DMS153 treated with DMSO at 0.1 percent for 48 hours (cell line): ENCODE measurements around the gene APOBEC3G.
"Not testable (repeated sequence)": the region's sequence is repeated elsewhere in the genome, so short reads cannot be mapped to it uniquely, and the experiment has no call there.

Experiments
- DNase-seq: peaks from one replicate; lab custom pipeline; 2025; ENCODE audit not compliant: unreplicated experiment; lab: John Stamatoyannopoulos, UW

Gene APOBEC3G

DNA sequence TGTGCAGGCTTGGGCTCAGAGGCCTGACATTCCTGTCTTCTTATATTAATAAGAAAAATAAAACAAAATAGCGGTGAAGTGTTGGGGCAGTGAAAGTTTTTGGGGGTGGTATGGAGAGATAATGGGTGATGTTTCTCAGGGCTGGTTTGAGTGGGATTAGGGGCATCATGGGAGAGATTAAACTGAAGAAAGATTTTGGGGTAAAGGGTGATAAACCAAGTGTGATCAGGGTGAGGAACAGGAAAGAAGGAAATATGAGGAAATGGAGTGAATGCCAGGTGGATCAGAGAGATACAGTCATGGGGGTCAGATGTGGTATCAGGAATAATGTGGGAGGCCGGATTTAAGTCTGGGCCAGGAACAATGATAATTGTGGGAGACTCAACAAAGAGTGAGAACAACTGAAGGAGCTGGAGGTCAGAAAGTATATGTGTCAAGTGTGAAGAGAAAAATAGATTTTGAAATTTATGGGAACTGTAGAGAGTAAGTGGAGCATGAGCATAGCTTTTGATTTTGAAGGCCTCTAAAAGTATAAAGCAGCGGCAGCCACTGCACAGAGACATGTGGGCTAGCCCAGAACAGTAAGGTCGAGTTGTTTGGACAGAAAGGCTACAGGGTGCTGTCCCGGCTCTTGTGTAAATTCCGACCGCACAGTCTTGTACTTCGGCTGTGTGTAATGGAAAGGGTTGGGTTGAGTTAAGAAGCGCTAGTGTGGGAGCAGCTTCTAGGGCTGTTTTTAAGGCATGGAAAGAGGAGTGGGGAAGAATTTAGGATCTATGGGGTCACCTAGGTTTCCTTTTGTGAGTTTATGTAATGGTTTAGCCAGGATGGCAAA is 10.4 kb upstream of the APOBEC3G start:
- DNase-seq = not testable (repeated sequence)

GRCh38 chr22:39068033-39068785 is 8.9 kb upstream of the APOBEC3G start:
- no peak for DNase-seq

- no peak for DNase-seq
Measured at GRCh38 chr22:39070186-39070585, 6.9 kb upstream of the APOBEC3G start.

- not testable (repeated sequence) for DNase-seq
Measured at GRCh38 chr22:39072581-39072981, 4.5 kb upstream of the APOBEC3G start.

DNA sequence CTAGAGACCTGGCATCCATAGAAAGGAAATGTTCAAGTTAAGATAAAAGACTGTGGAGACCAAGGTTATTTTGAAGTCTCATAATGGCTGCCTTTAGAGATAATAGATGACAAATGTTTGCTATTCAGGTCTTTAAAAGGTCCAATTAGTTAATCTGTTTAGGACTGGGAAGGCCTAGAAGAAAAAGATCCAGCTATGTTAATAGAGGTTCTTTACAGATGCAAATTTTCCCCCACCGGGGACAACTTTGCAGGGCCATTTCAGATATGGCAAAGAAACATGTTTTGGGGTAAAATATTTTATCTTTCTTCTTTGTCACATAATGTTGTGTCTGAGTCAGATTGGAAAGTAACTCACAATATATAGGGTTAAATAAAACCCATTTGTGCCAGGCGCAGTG is 3.1 kb upstream of the APOBEC3G start:
- DNase-seq = no peak

DNA sequence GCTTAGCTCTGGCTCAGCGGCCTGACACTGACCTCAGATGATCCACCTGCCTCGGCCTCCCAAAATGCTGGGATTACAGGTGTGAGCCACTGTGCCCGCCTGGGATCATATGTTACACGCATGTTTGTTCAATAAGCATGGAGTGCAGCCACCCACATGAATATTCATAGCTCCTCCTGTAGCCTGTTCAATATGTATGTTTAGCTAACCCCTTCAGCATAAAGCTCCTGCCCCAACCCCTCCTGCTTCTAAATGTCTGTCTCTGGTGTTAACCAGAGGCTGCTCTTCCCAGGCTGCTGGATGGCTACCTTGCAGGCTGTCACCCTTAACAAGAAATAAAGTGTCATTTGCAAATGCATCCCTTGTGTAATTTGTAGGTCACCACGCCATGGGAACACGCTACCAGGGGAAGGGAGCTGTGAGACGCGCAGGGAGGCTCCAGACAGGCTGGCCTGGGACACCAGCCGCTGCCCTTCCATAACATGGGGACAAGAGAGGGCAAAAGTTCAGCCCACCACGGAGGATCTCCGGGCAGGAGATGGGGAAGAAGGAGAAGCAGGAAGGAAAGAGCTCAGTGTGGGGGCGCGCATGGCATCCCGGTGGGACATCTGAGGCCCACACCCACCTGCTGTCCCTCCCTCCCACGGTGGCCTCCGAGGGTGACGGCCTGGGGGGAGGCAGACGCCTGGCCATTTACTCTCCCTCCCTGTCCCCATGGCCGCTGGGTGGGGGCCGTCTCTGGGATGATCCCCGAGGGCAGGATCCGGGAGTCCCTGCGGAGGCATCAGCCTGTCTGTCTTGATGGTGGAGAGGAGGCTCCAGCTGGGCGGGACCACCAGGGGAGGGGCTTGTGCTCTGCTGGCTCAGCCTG is 685 bp upstream of the APOBEC3G start:
- not testable (repeated sequence) for DNase-seq

GRCh38 chr22:39077912-39078311 is 837 bp downstream of the APOBEC3G start:
- DNase-seq = not testable (repeated sequence)

GRCh38 chr22:39078329-39078728 is 1.3 kb downstream of the APOBEC3G start:
- DNase-seq = no peak

DNA sequence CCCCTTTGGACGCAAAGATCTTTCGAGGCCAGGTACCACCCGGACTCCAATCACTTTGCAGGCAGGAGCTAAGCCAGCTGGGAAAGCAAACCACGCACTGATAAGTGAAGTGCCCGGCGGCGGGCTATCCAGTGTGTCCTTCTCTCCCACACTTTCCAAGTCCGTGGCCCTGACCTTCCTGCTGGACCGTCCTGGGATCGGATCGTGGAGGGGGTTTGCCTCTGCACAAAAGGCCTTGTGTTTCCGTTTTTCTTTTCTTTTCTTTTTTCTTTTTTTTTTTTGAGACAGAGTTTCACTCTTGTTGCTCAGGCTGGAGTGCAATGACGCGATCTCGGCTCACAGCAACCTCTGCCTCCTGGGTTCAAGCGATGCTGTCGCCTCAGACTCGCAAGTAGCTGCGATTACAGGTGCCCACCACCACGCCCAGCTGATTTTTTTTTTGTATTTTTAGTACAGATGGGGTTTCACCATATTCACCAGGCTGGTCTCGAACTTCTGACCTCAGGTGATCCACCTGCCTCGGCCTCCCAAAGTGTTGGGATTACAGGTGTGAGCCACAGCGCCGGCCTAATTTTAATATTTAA is 2.1 kb downstream of the APOBEC3G start:
- DNase-seq = not testable (repeated sequence)

- no peak for DNase-seq
Measured at GRCh38 chr22:39080052-39080762, 3.1 kb downstream of the APOBEC3G start.

- no peak for DNase-seq
Measured at GRCh38 chr22:39081016-39081415, 3.9 kb downstream of the APOBEC3G start.

- DNase-seq = no peak
Measured at GRCh38 chr22:39081598-39081997, 4.5 kb downstream of the APOBEC3G start.

DNA sequence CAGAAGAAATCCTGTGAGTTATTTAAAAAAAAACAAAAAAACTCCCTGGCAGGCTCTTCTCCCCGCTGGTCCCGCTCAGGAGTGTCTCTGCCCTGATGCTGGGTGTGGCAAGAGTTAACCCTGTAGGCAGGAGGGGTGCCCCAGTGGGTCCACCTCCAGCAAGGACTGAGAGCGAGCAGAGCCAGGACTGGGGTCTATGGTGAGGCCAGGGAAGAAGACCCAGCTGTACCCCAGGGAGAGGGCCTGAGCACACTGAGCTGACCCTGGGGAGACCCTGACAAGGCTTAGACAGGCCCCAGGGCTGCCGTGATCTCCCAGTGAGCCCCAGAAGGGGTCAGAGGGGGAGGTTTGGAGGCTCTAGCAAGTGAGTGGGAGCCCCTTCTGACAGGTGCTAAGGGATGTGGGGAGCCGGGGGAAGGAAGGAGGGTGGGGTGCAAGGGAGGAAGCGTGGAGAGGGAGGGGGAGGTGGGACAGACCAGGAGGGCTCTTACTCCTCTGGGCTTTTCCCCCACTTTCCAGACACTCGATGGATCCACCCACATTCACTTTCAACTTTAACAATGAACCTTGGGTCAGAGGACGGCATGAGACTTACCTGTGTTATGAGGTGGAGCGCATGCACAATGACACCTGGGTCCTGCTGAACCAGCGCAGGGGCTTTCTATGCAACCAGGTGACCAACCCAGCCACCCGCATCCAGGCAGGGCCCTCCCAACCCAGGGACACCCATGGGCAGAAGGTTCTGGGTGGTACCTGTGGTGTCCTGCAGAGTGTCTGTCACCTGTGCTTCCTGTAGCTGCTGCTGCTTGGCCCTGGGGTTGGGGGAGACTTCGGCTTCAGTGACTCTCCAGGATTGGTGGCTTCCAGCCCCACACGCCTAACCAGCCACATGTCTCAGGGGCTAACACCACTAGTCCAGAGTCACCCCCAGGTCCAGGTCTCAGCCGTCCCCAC is 6.4 kb downstream of the APOBEC3G start:
- DNase-seq = no peak

DNA sequence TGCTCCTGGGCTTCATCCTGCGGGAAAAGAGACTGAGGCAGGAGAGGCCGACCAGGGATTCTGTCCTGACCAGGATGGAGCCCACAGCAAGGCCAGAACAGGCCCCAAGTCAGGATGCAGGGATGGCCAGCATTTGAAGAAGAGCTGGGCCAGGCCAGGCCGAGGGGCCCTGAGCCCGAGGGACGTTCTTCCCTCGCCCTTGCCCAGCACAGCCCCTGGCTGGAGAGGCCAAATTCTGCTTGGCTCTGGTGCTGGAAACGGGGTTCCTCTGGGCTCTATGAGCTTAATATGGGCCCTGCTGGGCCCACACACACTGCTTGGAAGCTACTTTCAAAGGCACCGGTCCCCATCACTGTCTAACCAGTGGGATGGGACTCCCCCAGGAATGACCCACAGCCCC is 7.6 kb downstream of the APOBEC3G start:
- DNase-seq = no peak

DNA sequence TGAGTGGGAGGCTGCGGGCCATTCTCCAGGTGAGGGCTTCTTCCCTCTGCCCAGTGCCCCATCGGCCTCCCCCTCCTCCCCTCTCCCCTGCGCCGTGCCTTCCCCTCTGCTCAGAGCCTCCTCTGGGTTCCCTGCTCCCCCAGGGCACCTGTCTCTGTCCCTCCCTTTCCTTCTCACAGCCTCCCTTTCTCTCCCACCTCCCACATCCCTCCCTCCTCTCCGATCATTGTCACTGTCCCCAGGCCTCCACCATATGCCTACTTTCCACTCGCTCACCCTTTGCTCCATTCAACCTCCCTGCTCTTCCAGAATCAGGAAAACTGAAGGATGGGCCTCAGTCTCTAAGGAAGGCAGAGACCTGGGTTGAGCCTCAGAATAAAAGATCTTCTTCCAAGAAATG is 10.0 kb downstream of the APOBEC3G start:
- DNase-seq = no peak

- no peak for DNase-seq
Measured at GRCh38 chr22:39087881-39088684, 11.0 kb downstream of the APOBEC3G start.

DNA sequence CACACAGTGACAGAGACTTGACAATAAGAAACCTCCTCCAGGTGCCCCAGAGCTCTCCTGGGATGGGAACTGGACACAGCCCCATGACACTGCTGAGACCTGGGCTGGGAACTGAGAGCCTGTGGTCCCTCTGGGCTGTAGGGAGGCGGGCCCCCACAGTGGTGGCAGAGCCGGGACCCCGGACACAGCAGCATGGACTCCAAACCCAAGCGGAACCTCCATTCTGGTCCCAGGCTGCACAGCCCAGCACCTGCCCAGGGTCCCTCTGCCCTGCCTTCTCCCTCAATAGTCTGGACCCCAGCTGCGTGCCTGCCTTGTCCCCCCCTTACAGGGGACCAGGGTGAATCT is 11.6 kb downstream of the APOBEC3G start:
- no peak for DNase-seq

DNA sequence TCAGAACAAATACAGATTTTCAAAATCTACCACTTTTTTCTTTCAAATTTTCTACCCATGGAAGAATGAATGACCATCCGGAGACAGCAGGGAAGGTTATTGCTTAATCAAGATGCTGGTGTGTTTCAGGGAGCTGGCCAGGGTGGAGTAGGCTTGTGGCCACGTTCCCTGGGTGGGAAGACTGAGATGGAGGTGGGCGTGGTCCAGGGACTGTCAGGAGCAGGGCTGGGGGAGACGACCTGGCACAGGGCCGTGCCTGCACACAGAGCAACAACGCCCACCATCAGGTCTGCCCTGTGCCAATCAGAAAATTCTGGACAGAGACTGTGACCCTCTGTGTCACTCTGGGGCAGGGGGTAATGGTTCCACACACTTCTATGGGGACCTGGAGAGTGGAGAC is 12.9 kb downstream of the APOBEC3G start:
- no peak for DNase-seq
